Mammary epithelial cell (primary cell): Measurements from ENCODE around the gene DPYSL4.

Experiments used
- EZH2 ChIP-seq: IDR thresholded peaks from 2 replicates; pipeline ENCODE4 v1.6.1; 2012; ENCODE audit warnings: low read length, inconsistent platforms, borderline replicate concordance
- TF ChIP-seq, protein P1 (sequence below), 2 donors: IDR thresholded peaks in 1 of 2; conservative IDR thresholded peaks in 1 of 2; 2 replicates each; pipeline ENCODE4 v1.5.1; 2011 to 2012; ENCODE audit warnings: inconsistent platforms in 2 of 2, low read length in 2 of 2, mild to moderate bottlenecking in 2 of 2, control low read depth in 1 of 2, low read depth in 1 of 2; ENCODE audit not compliant: insufficient read depth in 1 of 2; ENCODE audit errors: extremely low read depth in 1 of 2

DNA sequence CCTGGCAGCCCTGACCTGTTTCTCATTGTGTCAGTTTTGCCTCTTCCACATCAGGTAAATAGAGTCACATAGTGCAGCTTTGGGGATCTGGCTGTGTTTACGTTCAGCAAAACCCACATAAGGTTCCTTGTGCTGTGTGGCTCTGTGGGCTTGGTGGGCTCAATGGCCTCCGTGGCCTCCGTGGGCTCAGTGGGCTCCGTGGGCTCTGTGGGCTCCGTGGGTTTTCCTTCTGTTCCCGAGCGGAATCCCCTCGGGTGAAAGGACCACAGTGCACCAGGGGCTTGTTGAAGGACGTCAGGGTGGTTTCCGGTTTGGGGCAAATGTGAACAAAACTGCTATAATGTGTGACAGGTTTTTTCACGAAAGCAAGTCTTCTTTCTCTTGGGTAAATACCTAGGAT is 12.5 kb upstream of the DPYSL4 start:
- TF ChIP-seq, protein P1, sequence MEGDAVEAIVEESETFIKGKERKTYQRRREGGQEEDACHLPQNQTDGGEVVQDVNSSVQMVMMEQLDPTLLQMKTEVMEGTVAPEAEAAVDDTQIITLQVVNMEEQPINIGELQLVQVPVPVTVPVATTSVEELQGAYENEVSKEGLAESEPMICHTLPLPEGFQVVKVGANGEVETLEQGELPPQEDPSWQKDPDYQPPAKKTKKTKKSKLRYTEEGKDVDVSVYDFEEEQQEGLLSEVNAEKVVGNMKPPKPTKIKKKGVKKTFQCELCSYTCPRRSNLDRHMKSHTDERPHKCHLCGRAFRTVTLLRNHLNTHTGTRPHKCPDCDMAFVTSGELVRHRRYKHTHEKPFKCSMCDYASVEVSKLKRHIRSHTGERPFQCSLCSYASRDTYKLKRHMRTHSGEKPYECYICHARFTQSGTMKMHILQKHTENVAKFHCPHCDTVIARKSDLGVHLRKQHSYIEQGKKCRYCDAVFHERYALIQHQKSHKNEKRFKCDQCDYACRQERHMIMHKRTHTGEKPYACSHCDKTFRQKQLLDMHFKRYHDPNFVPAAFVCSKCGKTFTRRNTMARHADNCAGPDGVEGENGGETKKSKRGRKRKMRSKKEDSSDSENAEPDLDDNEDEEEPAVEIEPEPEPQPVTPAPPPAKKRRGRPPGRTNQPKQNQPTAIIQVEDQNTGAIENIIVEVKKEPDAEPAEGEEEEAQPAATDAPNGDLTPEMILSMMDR (conservative IDR thresholded peaks at IDR 0.05 in 1 of 2, IDR thresholded peaks at IDR 0.05 in 1 of 2; ENCODE audit: extremely low read depth in 1 of 2, insufficient read depth in 1 of 2, low read depth in 1 of 2, low read length in 2 of 2) = no peak
- TF ChIP-seq EZH2 = no peak
